GM21717 (cell line): ENCODE data around the gene MFSD12.

Source experiments
- ATAC-seq: cut with Tn5 transposase; IDR thresholded peaks from one replicate; pipeline ENCODE4 v1.9.1; 2021; ENCODE audit warnings: mild to moderate bottlenecking, moderate library complexity; ENCODE audit not compliant: unreplicated experiment

Gene MFSD12

GRCh38 chr19:3526507-3527237 is 30.7 kb downstream of the MFSD12 start:
- ATAC-seq = no peak

- no peak for ATAC-seq
Observed at GRCh38 chr19:3524904-3525451, 32.4 kb downstream of the MFSD12 start.

DNA sequence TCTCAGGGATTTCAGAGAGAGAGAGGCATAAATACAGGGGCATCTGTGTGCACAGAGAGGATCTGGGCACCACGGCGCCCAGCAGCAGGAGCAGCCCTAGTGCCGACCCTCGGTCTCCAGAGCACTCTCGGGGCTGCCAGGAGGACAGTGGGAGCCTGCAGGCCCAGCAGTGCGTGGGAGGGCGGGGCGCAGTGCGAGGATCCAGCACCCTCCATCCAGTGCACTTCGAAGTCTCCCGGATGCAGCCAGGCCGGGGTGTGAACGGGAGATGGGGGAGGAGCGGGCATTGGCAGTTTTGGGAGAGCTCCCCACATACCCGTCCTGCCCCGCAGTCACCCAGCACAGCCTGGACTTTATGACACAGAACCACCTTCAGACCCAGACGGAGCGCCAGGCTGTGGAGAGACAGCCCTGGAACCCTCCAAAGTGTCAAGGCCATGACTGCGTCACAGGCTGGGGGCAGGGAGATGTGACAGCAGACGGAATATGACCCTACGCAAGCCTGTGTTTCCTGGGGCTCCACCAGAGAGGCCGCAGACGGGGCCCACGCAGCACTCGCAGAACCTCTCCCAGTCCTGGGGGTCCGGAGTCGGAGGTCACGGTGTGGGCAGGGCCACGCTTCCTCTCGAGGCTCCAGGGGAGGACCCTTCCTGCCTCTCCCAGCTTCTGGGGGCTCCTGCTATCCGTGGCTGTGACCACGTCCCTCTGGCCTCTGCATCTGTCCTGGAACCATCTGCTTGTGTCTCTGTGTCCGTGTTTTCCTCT is 33.1 kb downstream of the MFSD12 start:
- ATAC-seq = no peak

DNA sequence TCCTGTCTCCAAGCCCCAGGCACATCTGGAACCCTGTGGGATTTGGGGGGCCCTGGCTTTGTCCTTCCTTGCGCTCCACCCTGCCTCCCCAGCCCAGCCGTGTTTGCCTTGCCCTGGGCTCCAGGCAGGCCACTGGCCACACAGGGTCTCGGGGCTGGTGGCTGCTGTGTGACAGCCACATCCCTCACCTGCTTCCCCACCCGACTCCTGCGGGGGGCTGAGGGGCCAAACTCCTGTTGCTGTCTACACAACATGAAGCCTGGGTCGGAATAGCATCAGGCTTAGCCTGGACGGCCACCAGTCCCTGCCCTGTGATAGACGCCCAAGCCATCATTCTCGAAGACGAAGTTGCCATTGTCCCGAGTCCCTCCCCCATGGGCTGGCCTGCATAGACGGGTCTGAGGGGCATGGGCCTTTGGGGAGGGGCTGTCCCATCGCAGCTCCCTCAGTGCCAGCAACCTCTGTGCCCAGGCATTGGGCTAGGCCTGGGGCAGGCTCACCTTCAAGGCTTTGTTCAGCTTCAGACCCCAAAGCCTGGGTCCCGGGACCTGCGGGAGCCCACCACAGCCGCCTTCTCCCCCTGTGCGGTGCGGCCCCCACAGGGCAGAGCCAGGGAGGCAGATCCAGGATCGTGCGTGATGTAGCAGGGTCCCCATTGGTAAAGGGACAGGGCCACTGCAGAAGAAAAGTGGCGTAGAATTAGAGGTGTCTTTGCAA is 33.9 kb downstream of the MFSD12 start:
- ATAC-seq = no peak

DNA sequence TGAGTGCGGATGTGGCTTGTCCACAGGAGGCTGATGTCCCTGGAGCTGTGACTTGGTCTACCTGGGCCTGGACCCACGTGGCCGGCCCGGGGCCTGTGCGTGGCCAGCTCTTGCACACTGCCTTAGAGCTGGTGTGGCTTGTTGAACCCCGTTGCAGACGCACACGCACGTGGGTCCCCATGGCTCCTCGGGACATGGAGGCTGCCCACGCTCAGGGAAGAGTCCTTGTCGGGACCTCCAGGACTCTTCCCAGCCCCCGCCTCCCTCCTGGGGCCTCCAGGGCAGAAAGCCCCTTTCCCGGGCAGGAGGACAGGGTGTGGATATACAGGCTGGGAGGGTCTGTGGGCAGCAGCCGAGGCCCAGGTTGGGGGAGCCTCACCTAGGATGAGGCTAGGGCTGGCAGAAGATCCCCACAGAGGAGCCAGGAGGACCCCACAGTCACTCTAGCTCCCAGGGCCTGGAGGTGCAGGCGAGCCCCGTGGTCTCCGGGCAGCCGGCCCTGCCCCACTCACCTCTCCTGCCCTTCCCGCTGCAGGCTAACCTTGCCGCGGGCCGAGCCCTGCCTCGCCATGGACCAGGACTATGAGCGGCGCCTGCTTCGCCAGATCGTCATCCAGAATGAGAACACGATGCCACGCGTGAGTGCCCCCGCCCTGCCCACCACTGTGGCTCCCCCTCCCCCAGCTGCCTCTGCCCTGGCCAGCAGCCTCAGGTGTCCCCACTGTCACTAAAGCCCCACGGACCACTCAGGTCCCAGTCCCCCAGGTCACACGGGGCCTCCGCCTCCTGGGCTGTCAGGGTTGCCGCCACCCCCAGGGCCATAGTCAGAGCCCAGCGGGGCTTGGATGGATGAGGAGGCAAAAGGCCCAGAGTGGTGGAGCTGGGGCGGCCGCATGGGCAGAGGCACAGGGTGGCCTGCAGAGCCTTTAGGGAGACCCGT is 34.7 kb downstream of the MFSD12 start:
- ATAC-seq = no peak

DNA sequence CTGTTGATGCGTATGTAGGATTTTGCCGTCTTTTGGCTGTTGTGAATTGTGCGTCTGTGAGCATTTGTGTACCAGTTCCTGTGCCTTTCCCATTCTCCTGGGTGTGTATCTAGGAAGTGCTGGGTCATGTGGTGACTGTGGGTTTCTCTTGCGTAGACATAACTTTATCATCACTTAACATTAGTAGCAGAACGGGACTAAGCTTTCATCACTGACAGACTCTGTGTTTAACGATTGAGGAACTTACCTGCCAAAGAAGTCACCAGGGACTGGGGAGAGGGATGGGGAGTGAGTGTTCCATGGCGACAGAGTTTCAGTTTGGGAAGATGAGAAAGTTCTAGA is 36.3 kb downstream of the MFSD12 start:
- no peak for ATAC-seq

- ATAC-seq = no peak
Observed at GRCh38 chr19:3520166-3521103, 37.0 kb downstream of the MFSD12 start.

GRCh38 chr19:3519126-3519525 is 38.3 kb downstream of the MFSD12 start:
- no peak for ATAC-seq

- no peak for ATAC-seq
Observed at GRCh38 chr19:3518659-3519058, 38.7 kb downstream of the MFSD12 start.

- no peak for ATAC-seq
Observed at GRCh38 chr19:3518255-3518654, 39.1 kb downstream of the MFSD12 start.

DNA sequence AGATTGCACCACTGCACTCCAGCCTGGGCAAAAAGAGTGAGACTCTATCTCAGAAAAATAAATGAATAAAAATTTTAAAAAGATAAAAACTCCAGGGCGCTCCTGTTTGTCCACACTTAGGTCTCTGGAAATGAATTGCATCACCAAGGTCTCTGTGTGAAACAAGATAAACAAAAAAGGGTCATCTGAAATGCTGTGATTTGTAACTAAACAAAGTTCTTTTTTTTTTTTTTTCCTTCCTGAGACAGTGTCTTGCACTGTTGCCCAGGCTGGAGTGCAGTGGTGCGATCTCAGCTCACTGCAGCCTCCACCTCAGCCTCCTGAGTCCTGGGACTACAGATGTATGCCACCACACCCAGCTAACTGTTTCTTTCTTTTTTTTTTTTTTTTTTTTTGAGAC is 39.7 kb downstream of the MFSD12 start:
- no peak for ATAC-seq

DNA sequence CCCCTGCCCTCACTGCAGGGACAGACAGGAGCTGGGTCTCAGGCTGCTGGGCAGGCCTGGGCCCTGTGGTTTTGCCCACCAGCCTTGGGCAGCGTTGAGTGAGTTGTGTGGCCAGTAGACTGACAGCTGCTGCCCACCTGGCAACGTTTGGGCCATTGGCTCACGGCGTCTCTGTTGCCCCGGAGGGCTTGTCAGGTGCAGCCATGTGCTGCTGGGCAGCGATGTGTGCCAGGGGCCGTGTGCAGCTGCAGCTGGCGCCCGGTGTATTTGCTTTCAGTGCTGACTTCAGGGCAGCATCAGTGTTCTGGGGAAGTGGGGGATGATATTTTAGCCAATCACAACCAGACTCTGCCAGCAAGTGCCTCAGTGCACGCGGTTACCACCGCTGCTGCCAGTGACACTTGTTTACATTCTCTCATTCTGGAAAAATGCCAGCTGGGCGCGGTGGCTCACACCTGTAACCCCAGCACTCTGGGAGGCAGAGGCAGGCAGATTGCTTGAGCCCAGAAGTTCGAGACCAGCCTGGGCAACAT is 40.6 kb downstream of the MFSD12 start:
- no peak for ATAC-seq

DNA sequence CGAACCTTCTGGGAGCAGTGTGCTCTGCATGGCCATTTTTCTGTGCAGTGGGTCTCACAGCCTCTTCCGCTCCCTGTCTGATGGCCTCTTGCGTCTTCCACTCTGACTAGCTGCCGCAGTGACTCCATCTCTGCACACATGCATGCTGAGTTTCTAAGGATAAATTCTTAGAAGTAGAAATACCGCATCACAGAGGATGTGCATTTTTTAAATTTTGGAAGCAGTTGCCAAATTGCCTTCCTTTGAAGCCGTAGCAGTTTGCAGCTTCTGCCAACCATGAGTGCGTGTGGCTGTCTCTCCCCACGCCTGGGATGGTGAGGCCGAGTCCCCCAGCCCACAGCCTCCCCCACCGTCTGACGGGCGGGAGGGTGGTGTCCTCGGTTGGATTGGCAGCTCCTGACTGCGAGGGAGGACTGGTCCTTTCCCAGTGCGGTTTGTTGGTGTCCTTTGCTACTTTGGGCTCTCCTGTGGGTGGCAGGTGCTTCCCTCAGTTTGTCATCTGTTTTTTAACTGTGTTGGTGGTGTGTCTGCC is 41.4 kb downstream of the MFSD12 start:
- no peak for ATAC-seq

- ATAC-seq = no peak
Observed at GRCh38 chr19:3514930-3515329, 42.5 kb downstream of the MFSD12 start.

GRCh38 chr19:3513229-3514140 is 43.9 kb downstream of the MFSD12 start:
- no peak for ATAC-seq

GRCh38 chr19:3512562-3513228 is 44.7 kb downstream of the MFSD12 start:
- no peak for ATAC-seq

DNA sequence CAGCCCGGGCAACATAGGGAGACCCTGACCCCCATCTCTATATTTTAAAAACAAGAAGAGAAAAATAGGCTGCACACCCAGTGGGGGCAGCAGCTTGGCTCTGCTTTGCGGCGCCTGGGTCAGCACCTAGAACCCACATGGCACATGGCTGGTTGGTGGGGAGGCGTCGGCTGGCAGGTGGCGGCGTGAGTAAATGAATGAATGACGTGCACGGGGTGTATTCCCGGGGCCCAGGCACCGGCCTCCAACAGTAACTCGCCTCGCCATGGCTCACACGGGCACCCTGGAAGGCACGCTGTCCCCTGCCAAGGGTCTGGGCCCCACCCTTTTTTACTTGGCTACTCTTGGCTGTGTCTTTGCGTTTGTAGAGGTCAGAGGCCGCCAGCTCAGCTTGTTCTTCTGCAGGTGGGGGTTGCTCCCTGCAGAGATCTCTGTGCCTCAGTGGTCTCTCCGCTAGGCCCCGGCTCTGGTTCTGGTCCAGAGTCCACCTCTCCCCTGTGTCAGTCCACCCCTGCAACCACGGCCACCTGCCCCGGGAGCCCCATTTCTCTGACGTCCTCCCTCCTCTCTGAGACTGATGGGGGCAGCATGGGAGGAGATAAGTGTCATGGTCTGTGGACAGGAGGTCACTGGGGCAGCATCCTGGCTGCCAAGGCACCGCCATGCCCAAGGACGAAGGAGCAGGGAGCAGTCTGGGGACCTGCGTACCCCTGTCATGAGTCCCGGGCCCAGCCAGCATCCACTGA is 45.7 kb downstream of the MFSD12 start:
- ATAC-seq = no peak
